Endothelial cell (in vitro differentiated cells): ENCODE measurements around the gene EYA2. TPM values are rescaled to one million over a fixed set of nuclear protein-coding genes. Genes with fewer than 3 reads are reported as not detected.

Source experiments
- DNase-seq: peaks from one replicate; pipeline ENCODE4 v3.0.0; 2021; ENCODE audit warnings: low spot score
- H3K27ac Mint-ChIP-seq: one replicate; pipeline ENCODE4 v1.8.0; 2021; ENCODE audit warnings: mixed read lengths, inconsistent platforms; ENCODE audit not compliant: unreplicated experiment
- H3K27me3 Mint-ChIP-seq: one replicate; pipeline ENCODE4 v1.8.0; 2021; ENCODE audit warnings: mild to moderate bottlenecking, moderate library complexity, mixed read lengths, inconsistent platforms; ENCODE audit not compliant: unreplicated experiment
- H3K36me3 Mint-ChIP-seq: one replicate; pipeline ENCODE4 v1.8.0; 2021; ENCODE audit warnings: mild to moderate bottlenecking, low read depth, mixed read lengths, inconsistent platforms; ENCODE audit not compliant: unreplicated experiment
- H3K4me1 Mint-ChIP-seq: one replicate; pipeline ENCODE4 v1.8.0; 2021; ENCODE audit warnings: mild to moderate bottlenecking, mixed read lengths, inconsistent platforms; ENCODE audit not compliant: unreplicated experiment
- H3K4me3 Mint-ChIP-seq: one replicate; pipeline ENCODE4 v1.8.0; 2021; ENCODE audit warnings: mild to moderate bottlenecking, mixed read lengths, inconsistent platforms; ENCODE audit not compliant: unreplicated experiment
- H3K9me3 Mint-ChIP-seq: one replicate; pipeline ENCODE4 v1.8.0; 2021; ENCODE audit warnings: mixed read lengths, inconsistent platforms; ENCODE audit not compliant: unreplicated experiment
- CTCF ChIP-seq: fragments of 200-600 bp; sonication (generic); IDR thresholded peaks from one replicate; pipeline ENCODE4 v1.5.0; 2021; ENCODE audit warnings: antibody characterized with exemption; ENCODE audit not compliant: unreplicated experiment
- total RNA-seq: library from RNA; stranded (reverse); fragmentation: NEBNext Ultra II Directional; extraction: Animal tissue kit (Norgen Biotek cat#: 25700); gene quantifications from one replicate; pipeline ENCODE4 v1.2.1, GENCODE V29; 2021; ENCODE audit not compliant: unreplicated experiment

Gene EYA2
- total RNA-seq, 1 donor from 2014 or later, result not detected

DNA sequence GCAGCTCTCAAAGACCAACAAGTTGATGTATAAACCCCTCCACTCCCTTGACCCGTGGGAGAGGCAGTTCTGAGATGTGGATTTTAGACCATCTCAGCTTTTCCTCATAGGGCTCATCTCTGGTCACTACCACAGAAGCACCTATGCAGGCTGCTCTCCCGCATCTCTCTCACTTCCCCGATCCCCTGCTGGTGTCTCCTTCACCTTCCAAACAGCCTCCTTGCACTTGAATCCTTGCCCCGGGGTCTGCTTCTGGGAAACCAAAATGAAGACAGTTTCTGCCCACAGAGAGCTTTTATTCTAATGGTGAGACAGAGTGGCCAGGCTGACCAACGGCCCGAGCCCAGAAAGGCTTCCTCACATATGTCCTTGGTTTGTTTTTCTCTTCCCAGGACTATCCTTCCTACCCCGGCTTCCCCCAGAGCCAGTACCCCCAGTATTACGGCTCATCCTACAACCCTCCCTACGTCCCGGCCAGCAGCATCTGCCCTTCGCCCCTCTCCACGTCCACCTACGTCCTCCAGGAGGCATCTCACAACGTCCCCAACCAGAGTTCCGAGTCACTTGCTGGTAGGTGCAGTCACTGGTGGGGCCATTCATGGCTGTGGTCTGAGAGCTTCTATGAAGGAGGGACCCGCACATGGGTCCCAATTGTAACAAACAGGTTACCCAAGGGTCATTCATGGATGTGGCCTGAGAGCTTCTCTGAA, 179.3 kb downstream of the EYA2 start:
- Mint-ChIP-seq H3K9me3 (peaks cover 2% of the 10 kb centered on the region), H3K27me3 (peaks cover 3% of the 10 kb centered on the region), H3K4me1 (no peaks in the 10 kb centered on the region), H3K27ac (no peak overlapping the region), H3K4me3 (no peak overlapping the region), H3K36me3 (peaks cover 5% of the 10 kb centered on the region)
- no peak for DNase-seq
- TF ChIP-seq CTCF, result no peak

DNA sequence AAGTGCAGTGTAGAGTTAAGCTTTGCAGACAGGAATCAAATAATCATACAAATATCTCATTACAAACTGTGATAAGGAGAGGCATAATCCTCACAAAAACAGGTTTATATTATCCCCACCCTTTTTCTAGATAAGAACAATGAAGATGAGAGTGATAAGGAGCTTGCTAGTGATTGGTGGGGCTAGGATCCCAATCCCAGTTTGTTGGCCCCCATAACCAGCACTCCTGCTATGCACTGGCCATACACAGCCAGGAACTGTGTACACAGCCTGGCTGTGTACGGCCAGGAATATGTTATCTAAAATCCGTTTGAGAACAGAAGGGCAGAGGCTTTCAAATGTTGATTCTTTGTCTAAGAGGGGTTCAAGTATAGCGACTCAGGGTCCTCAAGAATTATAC, 180.6 kb downstream of the EYA2 start:
- H3K27me3 Mint-ChIP-seq, result peaks cover 3% of the 10 kb centered on the region
- H3K4me3 Mint-ChIP-seq, result no peak overlapping the region
- no peaks in the 10 kb centered on the region for H3K9me3 Mint-ChIP-seq
- TF ChIP-seq CTCF, result no peak
- H3K36me3 Mint-ChIP-seq, result peaks cover 5% of the 10 kb centered on the region
- no peak for DNase-seq
- no peaks in the 10 kb centered on the region for H3K4me1 Mint-ChIP-seq
- no peak overlapping the region for H3K27ac Mint-ChIP-seq

DNA sequence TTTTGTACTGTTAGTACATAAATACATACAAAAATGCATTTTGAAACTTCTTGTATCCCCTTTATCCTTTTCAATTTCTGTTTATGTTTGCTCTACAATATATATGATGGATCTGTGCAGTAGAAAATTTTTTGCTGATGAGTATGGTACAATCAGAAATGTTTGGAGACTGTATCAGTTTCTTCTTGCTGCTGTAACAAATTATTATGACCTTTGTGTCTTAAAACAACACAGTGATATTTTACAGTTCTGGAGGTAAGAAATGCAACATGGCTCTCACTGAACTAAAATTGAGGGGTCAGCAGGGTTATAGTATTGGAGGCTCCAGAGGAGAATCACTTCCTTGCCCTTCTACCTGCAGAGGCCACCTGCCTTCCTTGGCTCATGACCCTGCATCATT, 184.4 kb downstream of the EYA2 start:
- Mint-ChIP-seq H3K4me1 (no peaks in the 10 kb centered on the region), H3K27me3 (peaks cover 3% of the 10 kb centered on the region), H3K9me3 (no peaks in the 10 kb centered on the region), H3K27ac (no peak overlapping the region), H3K4me3 (no peak overlapping the region), H3K36me3 (peaks cover under 1% of the 10 kb centered on the region)
- DNase-seq, result no peak
- TF ChIP-seq CTCF, result no peak

DNA sequence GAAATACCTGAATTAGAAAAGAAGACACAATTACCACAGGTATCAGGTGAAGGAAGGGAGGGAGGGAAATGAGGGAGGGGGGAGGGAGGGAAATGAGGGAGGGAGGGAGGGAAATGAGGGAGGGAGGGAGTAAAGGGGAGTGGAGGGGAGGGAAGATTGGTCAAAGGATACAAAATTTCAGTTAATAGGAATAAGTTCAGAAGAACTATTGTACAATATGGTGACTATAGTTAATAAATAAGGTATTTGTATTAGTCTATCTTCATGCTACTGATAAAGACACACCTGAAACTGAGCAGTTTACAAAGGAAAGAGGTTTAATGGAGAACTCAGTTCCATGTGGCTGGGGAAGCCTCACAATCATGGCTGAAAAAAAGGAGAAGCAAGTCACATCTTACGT, 185.7 kb downstream of the EYA2 start:
- no peak for TF ChIP-seq CTCF

GRCh38 chr20:47086316-47086715, 191.7 kb downstream of the EYA2 start:
- Mint-ChIP-seq H3K27ac (no peak overlapping the region), H3K4me3 (no peak overlapping the region), H3K9me3 (no peaks in the 10 kb centered on the region)

More for the DNA sequence above, 185.7 kb downstream of the EYA2 start:
- no peak for DNase-seq
- Mint-ChIP-seq H3K27ac (no peak overlapping the region), H3K36me3 (no peaks in the 10 kb centered on the region), H3K4me3 (no peak overlapping the region), H3K9me3 (no peaks in the 10 kb centered on the region), H3K4me1 (no peaks in the 10 kb centered on the region), H3K27me3 (peaks cover 3% of the 10 kb centered on the region)

More at GRCh38 chr20:47086316-47086715, 191.7 kb downstream of the EYA2 start:
- no peaks in the 10 kb centered on the region for H3K36me3 Mint-ChIP-seq
- H3K27me3 Mint-ChIP-seq, result no peaks in the 10 kb centered on the region
- TF ChIP-seq CTCF, result no peak
- DNase-seq, result no peak
- no peaks in the 10 kb centered on the region for H3K4me1 Mint-ChIP-seq
